Dermis microvascular lymphatic vessel endothelial cell (primary cell): ENCODE data around the gene B3GNT4. TPM values are rescaled to one million over a fixed set of nuclear protein-coding genes. Genes with fewer than 3 reads are reported as not detected.
"Not testable (repeated sequence)": the region's sequence is repeated elsewhere in the genome, so short reads cannot be mapped to it uniquely, and the experiment has no call there.

ENCODE experiments used
- DNase-seq, 2 donors: peaks; one replicate each; pipeline versions ENCODE4 v3.0.0 to v3.0.0-alpha.2; 2010; ENCODE audit warnings: low read depth in 2 of 2
- total RNA-seq: library from RNA; depleted of rRNA; stranded (reverse); fragments of >200 nt; gene quantifications from 2 replicates; pipeline ENCODE4 v1.2.1, GENCODE V29; 2014

B3GNT4 gene
- total RNA-seq, 1 donor from 2014 or later: under 0.01 TPM

DNA sequence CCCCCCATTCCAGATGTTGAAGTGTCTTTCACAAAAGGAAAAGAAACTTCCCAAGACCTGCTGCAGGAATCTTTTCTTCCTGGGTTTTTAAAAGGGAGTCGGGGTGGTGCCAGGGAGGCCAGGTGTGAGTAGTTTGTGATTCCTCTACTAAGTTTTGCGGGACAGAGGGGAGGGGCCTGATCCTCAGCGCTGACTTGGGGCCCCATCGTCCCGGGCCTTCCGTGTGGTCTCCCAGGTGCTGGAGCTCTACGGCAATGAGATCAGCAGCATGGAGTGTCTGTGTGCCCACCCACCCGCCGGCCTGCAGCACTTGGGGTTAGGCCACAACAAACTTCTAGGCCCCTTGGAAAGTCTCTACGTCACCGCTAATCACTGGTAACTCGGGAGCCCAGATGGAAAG lies 16.0 kb upstream of the B3GNT4 start:
- no peak for DNase-seq

DNA sequence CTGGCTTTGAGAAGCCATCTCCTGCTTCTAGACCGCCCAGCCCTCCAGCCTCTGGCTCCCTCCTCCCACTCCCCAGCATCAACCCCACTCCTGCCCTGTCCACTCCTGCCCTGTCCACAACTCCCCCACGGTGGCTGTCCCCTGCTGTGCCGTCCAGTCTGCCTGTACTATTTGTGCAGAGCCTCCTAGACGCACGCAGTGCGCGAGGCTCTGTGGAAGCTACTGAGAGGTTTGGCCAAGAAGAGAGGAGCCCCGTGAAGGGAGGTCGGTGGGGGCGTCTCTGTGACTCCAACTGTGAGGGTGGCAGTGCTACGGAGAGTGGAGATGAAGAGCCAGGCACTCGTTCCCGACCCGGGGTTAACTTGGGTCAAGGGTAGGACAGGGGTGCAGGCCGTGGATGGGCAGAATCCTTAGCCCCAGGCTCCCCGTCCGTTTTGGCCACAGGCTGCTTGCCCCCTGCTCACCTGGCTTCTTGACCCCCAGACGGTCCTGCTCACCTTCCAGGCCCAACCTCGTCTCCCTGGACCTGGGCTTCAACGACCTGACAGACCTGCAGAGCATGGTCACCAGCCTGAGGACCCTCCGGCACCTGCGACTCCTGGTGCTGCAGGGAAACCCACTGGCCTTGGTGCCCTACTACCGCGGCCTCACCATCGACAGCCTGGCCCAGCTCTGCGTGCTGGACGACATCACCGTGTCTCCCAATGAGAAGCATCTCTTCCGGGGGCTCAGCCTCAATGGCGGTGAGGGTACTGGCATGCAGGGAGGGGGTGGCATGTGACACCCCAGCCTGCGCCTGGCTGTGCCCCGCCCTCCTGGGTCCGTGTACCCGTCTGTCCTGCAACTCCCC lies 13.7 kb upstream of the B3GNT4 start:
- no peak for DNase-seq

- peak; percentile 56 to 74 for DNase-seq
Measured at GRCh38 chr12:122190842-122191668, 12.5 kb upstream of the B3GNT4 start.

GRCh38 chr12:122192441-122192840 lies 11.1 kb upstream of the B3GNT4 start:
- DNase-seq: no peak

GRCh38 chr12:122194804-122195203 lies 8.7 kb upstream of the B3GNT4 start:
- no peak for DNase-seq

GRCh38 chr12:122195405-122195804 lies 8.1 kb upstream of the B3GNT4 start:
- DNase-seq: no peak

- DNase-seq: no peak
Measured at GRCh38 chr12:122197612-122197966, 5.9 kb upstream of the B3GNT4 start.

- no peak for DNase-seq
Measured at GRCh38 chr12:122199484-122200355, 3.8 kb upstream of the B3GNT4 start.

- DNase-seq: no peak
Measured at GRCh38 chr12:122200541-122201175, 2.9 kb upstream of the B3GNT4 start.

GRCh38 chr12:122201381-122201780 lies 2.1 kb upstream of the B3GNT4 start:
- DNase-seq: no peak

- DNase-seq: no peak
Measured at GRCh38 chr12:122202017-122202416, 1.5 kb upstream of the B3GNT4 start.

- not testable (repeated sequence) for DNase-seq
Measured at GRCh38 chr12:122202811-122203210, 698 bp upstream of the B3GNT4 start.

- DNase-seq: no peak
Measured at GRCh38 chr12:122204167-122205052, 901 bp downstream of the B3GNT4 start.

DNA sequence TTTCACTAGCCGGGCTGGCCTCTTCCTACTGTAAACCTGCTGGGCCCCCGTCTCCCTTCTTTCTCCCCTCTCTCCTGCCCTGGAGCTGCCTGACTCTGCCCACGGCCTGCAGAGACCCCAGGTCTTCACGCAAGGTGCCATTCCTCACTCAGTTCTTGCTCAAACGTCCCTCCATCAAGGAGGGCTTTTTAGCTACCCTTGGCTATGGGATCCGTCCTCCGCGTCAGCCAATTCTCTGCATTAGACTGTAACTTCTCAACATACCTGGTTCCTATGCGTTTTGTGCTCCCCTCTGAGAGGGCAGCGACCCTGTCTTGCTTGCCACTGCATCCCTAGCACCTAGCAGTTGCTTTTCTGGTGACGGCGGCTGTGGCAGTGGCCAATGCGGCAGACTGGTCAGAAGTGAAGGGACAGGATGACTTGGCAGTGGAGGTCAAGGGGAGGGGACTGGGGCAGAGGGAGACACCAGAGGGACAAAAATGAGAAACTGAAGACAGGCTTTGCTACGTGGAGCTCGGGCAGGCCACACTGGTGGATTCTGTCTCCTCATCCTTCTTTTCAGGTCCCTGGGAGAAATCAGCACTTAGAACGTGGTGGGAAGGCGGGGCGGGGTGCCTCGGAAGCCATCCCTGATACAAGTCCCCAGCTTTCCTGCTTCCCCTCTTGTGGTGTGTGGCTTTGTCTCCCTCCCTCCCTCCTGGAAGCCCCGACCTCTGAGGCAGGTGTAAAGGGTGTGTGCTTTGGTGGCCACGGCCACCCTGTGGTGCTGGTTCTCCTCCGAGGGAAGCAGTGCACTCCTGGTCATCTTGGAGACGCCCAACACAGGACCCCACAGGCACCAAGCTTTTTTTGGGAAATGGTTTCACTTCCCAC lies 1.8 kb downstream of the B3GNT4 start:
- no peak for DNase-seq

DNA sequence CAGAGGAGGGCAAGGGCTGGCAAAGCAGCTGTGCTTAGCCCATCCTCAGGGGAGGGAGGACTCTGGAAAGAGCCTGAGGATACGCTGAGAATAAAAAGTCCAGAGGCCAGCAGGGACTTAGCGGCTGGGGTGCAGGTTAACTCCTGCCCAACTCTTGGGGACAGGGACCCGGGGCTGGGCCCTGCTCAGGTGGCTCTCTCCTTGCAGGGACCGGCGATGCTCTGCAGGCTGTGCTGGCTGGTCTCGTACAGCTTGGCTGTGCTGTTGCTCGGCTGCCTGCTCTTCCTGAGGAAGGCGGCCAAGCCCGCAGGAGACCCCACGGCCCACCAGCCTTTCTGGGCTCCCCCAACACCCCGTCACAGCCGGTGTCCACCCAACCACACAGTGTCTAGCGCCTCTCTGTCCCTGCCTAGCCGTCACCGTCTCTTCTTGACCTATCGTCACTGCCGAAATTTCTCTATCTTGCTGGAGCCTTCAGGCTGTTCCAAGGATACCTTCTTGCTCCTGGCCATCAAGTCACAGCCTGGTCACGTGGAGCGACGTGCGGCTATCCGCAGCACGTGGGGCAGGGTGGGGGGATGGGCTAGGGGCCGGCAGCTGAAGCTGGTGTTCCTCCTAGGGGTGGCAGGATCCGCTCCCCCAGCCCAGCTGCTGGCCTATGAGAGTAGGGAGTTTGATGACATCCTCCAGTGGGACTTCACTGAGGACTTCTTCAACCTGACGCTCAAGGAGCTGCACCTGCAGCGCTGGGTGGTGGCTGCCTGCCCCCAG lies 2.8 kb downstream of the B3GNT4 start:
- no peak for DNase-seq

- DNase-seq: no peak
Measured at GRCh38 chr12:122206976-122207375, 3.5 kb downstream of the B3GNT4 start.

DNA sequence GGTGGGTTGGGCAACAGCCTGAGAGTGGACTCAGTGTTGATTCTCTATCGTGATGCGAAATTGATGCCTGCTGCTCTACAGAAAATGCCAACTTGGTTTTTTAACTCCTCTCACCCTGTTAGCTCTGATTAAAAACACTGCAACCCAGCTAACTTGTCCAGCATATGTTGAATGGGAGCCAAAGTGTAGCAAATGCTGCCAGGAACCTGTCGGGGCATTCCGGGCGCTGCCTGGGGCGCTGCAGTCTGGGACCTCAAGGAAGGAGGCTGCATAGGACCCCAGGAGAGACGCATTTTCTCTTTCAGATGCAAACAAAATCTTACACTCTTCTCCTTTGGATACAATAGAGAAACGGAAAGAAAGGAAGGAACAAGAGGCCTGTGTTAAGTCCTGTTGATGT lies 3.9 kb downstream of the B3GNT4 start:
- DNase-seq: no peak

GRCh38 chr12:122208073-122208820 lies 4.7 kb downstream of the B3GNT4 start:
- DNase-seq: no peak
